ENCODE results near the gene PHF14. TPM values are rescaled to one million over a fixed set of nuclear protein-coding genes. Genes with fewer than 3 reads are reported as not detected.

PHF14 gene
- total and polyA plus RNA-seq, 5 experiments from 2014 or later = 9.0 to 44.2 (median 10.8) TPM

- Mint-ChIP-seq H3K9me3 (no peaks in the 10 kb centered on the region), H3K4me1 (peaks cover 14 to 34% (median 24%) of the 10 kb centered on the region in 4 donors), H3K36me3 (peaks cover 0 to 26% (median 23%) of the 10 kb centered on the region in 3 donors), H3K27me3 (no peaks in the 10 kb centered on the region), H3K27ac (peak overlapping the region in 1 of 10 donors; percentile 33), H3K4me3 (no peak overlapping the region)
- ATAC-seq (no peak), DNase-seq (no peak)
- POLR2A ChIA-PET = no interaction called here
Measured at GRCh38 chr7:11124856-11125559, 151.3 kb downstream of the PHF14 start.

GRCh38 chr7:11127114-11127785 is 153.6 kb downstream of the PHF14 start:
- Mint-ChIP-seq H3K27ac (peak overlapping the region in 9 of 10 donors; percentile 3 to 86 (median 61)), H3K4me3 (peak overlapping the region in 2 of 10 donors; percentile 16 to 28), H3K9me3 (no peaks in the 10 kb centered on the region), H3K4me1 (peaks cover 14 to 34% (median 25%) of the 10 kb centered on the region in 4 donors), H3K27me3 (no peaks in the 10 kb centered on the region), H3K36me3 (peaks cover 10 to 25% (median 19%) of the 10 kb centered on the region in 3 donors)
- POLR2A ChIA-PET = interaction anchor here (0.8 kb wide), 1 partner anchor 8 kb away, joined by 3 read pairs; no protein-coding TSS in a partner anchor
- no peak for DNase-seq
- ATAC-seq = no peak

GRCh38 chr7:11127988-11128387 is 154.3 kb downstream of the PHF14 start:
- POLR2A ChIA-PET = interaction anchor here (0.8 kb wide), 1 partner anchor 8 kb away, joined by 3 read pairs; no protein-coding TSS in a partner anchor
- H3K4me1 Mint-ChIP-seq = peaks cover 14 to 28% (median 25%) of the 10 kb centered on the region in 4 donors
- DNase-seq = no peak
- peak overlapping the region in 1 of 10 donors; percentile 15 for H3K4me3 Mint-ChIP-seq
- ATAC-seq = no peak
- H3K27me3 Mint-ChIP-seq = no peaks in the 10 kb centered on the region
- H3K27ac Mint-ChIP-seq = peak overlapping the region in 4 of 10 donors; percentile 10 to 66 (median 52)
- no peaks in the 10 kb centered on the region for H3K9me3 Mint-ChIP-seq
- H3K36me3 Mint-ChIP-seq = peaks cover 15 to 25% (median 19%) of the 10 kb centered on the region in 3 donors

GRCh38 chr7:11128498-11128897 is 154.8 kb downstream of the PHF14 start:
- POLR2A ChIA-PET = no interaction called here
- DNase-seq (no peak), ATAC-seq (no peak)
- H3K9me3 Mint-ChIP-seq = no peaks in the 10 kb centered on the region
- peaks cover 14 to 27% (median 25%) of the 10 kb centered on the region in 4 donors for H3K4me1 Mint-ChIP-seq
- peak overlapping the region in 5 of 10 donors; percentile 3 to 66 (median 57) for H3K27ac Mint-ChIP-seq
- H3K4me3 Mint-ChIP-seq = peak overlapping the region in 1 of 10 donors; percentile 1
- no peaks in the 10 kb centered on the region for H3K27me3 Mint-ChIP-seq
- peaks cover 15 to 25% (median 20%) of the 10 kb centered on the region in 3 donors for H3K36me3 Mint-ChIP-seq

GRCh38 chr7:11130012-11130411 is 156.3 kb downstream of the PHF14 start:
- Mint-ChIP-seq H3K4me3 (no peak overlapping the region), H3K9me3 (no peaks in the 10 kb centered on the region), H3K36me3 (peaks cover 15 to 32% (median 27%) of the 10 kb centered on the region in 3 donors), H3K4me1 (peaks cover 14 to 27% (median 24%) of the 10 kb centered on the region in 4 donors), H3K27ac (no peak overlapping the region), H3K27me3 (no peaks in the 10 kb centered on the region)
- POLR2A ChIA-PET = no interaction called here
- no peak for DNase-seq
- no peak for ATAC-seq

GRCh38 chr7:11130601-11131000 is 156.9 kb downstream of the PHF14 start:
- H3K36me3 Mint-ChIP-seq = peaks cover 15 to 36% (median 27%) of the 10 kb centered on the region in 3 donors
- DNase-seq (no peak), ATAC-seq (no peak)
- H3K27ac Mint-ChIP-seq = no peak overlapping the region
- POLR2A ChIA-PET = no interaction called here
- H3K4me1 Mint-ChIP-seq = peaks cover 14 to 27% (median 24%) of the 10 kb centered on the region in 4 donors
- H3K27me3 Mint-ChIP-seq = no peaks in the 10 kb centered on the region
- H3K9me3 Mint-ChIP-seq = no peaks in the 10 kb centered on the region
- H3K4me3 Mint-ChIP-seq = no peak overlapping the region

GRCh38 chr7:11133436-11133959 is 159.8 kb downstream of the PHF14 start:
- peaks cover 2 to 4% (median 3%) of the 10 kb centered on the region in 4 donors for H3K4me1 Mint-ChIP-seq
- H3K27me3 Mint-ChIP-seq = no peaks in the 10 kb centered on the region

DNA sequence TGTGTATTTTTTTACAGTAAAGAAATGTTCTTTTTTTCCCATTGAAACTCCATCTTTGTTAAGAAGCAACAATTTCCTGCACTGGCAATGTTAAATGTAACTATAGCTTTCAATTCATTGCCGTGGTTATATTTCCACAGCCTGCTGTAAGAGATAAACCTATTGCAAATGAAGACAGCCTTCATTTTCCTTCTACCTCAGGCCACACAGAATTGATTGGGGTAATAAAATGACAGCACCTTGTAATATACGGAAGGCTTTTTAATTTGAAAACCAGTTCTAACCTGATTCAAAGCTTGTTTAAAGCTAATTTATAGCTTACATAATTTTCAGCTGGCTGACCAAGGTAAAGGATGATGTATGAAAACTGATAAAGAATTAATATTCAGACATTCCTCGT is 161.9 kb downstream of the PHF14 start:
- Mint-ChIP-seq H3K27me3 (no peaks in the 10 kb centered on the region), H3K9me3 (no peaks in the 10 kb centered on the region), H3K4me1 (no peaks in the 10 kb centered on the region), H3K27ac (no peak overlapping the region), H3K36me3 (peaks cover 13 to 44% (median 27%) of the 10 kb centered on the region in 3 donors), H3K4me3 (no peak overlapping the region)
- POLR2A ChIA-PET = interaction anchor here (0.6 kb wide), 1 partner anchor 8 kb away, joined by 3 read pairs; no protein-coding TSS in a partner anchor
- no peak for DNase-seq
- ATAC-seq = no peak

More at GRCh38 chr7:11133436-11133959, 159.8 kb downstream of the PHF14 start:
- peaks cover 15 to 45% (median 27%) of the 10 kb centered on the region in 3 donors for H3K36me3 Mint-ChIP-seq
- no peak overlapping the region for H3K4me3 Mint-ChIP-seq
- H3K9me3 Mint-ChIP-seq = no peaks in the 10 kb centered on the region
- H3K27ac Mint-ChIP-seq = no peak overlapping the region
- no peak for DNase-seq
- POLR2A ChIA-PET = no interaction called here
- ATAC-seq = no peak

DNA sequence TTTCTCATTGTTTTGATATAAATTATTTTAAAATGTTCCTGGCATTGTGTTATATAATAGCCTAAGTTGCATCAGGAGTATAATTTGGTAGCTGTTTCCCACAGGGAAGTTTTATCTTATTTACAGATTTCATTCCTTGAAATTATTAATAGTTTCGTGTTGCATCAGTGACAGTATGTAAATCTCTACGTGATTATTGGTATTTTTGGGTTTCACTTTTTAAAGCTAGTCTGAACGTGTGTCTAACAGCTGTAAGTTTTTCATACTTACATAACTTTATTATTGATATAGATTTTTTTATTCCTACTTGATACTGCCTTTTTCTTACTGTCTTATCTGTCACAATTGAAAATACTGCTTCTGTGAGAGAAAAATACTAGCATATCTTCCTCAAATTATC is 167.9 kb downstream of the PHF14 start:
- POLR2A ChIA-PET = no interaction called here
- no peaks in the 10 kb centered on the region for H3K9me3 Mint-ChIP-seq
- H3K27ac Mint-ChIP-seq = no peak overlapping the region
- peaks cover 0 to 25% (median 23%) of the 10 kb centered on the region in 3 donors for H3K36me3 Mint-ChIP-seq
- H3K4me1 Mint-ChIP-seq = no peaks in the 10 kb centered on the region
- H3K4me3 Mint-ChIP-seq = no peak overlapping the region
- ATAC-seq (no peak), DNase-seq (no peak)
- no peaks in the 10 kb centered on the region for H3K27me3 Mint-ChIP-seq

- ATAC-seq (no peak), DNase-seq (no peak)
- Mint-ChIP-seq H3K4me1 (peaks cover 0 to 5% (median 2%) of the 10 kb centered on the region in 4 donors), H3K27me3 (no peaks in the 10 kb centered on the region), H3K36me3 (peaks cover 0 to 11% (median 10%) of the 10 kb centered on the region in 3 donors), H3K27ac (no peak overlapping the region), H3K9me3 (peaks cover 0 to 9% (median 0%) of the 10 kb centered on the region in 9 donors), H3K4me3 (no peak overlapping the region)
- POLR2A ChIA-PET = no interaction called here
Measured at GRCh38 chr7:11153694-11154093, 180.0 kb downstream of the PHF14 start.

- ATAC-seq = no peak
- H3K27ac Mint-ChIP-seq = no peak overlapping the region
- H3K27me3 Mint-ChIP-seq = no peaks in the 10 kb centered on the region
- no peak overlapping the region for H3K4me3 Mint-ChIP-seq
- peaks cover 0 to 5% (median 3%) of the 10 kb centered on the region in 4 donors for H3K4me1 Mint-ChIP-seq
- peaks cover 0 to 14% (median 7%) of the 10 kb centered on the region in 3 donors for H3K36me3 Mint-ChIP-seq
- POLR2A ChIA-PET = no interaction called here
- peaks cover 0 to 9% (median 0%) of the 10 kb centered on the region in 9 donors for H3K9me3 Mint-ChIP-seq
- no peak for DNase-seq
Measured at GRCh38 chr7:11155883-11156282, 182.2 kb downstream of the PHF14 start.

GRCh38 chr7:11161499-11161898 is 187.8 kb downstream of the PHF14 start:
- POLR2A ChIA-PET = no interaction called here
- DNase-seq (no peak), ATAC-seq (no peak)
- peaks cover 0 to 2% (median under 1%) of the 10 kb centered on the region in 4 donors for H3K4me1 Mint-ChIP-seq
- no peak overlapping the region for H3K27ac Mint-ChIP-seq
- H3K27me3 Mint-ChIP-seq = no peaks in the 10 kb centered on the region
- H3K9me3 Mint-ChIP-seq = peaks cover 0 to 2% (median 0%) of the 10 kb centered on the region in 9 donors
- H3K36me3 Mint-ChIP-seq = peaks cover 3 to 12% (median 10%) of the 10 kb centered on the region in 3 donors
- no peak overlapping the region for H3K4me3 Mint-ChIP-seq

DNA sequence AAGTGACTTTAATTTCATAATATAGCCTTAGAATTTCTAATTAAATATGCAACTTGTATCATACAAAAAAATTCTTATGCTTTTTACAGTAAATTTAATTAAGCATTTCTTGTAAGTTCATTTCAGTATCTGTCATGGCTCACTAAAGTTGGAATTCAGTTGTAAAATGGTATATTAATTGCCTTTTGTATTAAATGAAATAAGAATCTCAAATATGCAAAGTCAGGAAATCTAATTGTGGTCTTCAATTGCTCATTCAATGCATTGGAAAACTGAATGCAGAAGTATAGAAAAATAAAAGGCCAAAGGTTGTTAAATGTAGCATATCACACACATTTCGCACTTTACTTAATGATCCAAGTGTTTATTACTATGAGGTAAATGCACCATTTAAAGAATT is 189.5 kb downstream of the PHF14 start:
- ATAC-seq (no peak), DNase-seq (no peak)
- POLR2A ChIA-PET = no interaction called here
- H3K9me3 Mint-ChIP-seq = peaks cover 0 to 3% (median 0%) of the 10 kb centered on the region in 9 donors
- H3K27ac Mint-ChIP-seq = no peak overlapping the region
- H3K4me3 Mint-ChIP-seq = no peak overlapping the region
- no peaks in the 10 kb centered on the region for H3K27me3 Mint-ChIP-seq
- peaks cover 3 to 10% (median 8%) of the 10 kb centered on the region in 3 donors for H3K36me3 Mint-ChIP-seq
- peaks cover 0 to 2% (median 0%) of the 10 kb centered on the region in 4 donors for H3K4me1 Mint-ChIP-seq
